H9 (cell line): ENCODE measurements around the gene ERCC2. TPM values are rescaled to one million over a fixed set of nuclear protein-coding genes. Genes with fewer than 3 reads are reported as not detected.

Source experiments
- DNase-seq: peaks from one replicate; pipeline ENCODE4 v3.0.0-alpha.2; 2017
- H2AFZ ChIP-seq: one replicate; pipeline ENCODE4 v1.6.1; 2013; ENCODE audit warnings: mild to moderate bottlenecking, low read length, control low read depth, moderate library complexity
- H2AK5ac ChIP-seq: 2 replicates; pipeline ENCODE4 v1.6.1; 2013; ENCODE audit warnings: low read length, control low read depth, mixed read lengths; ENCODE audit not compliant: insufficient read length
- H2BK120ac ChIP-seq: one replicate; pipeline ENCODE4 v1.6.1; 2013; ENCODE audit warnings: low read depth, mild to moderate bottlenecking, low read length, control low read depth, inconsistent platforms; ENCODE audit not compliant: poor library complexity, severe bottlenecking
- H2BK12ac ChIP-seq: 2 replicates; pipeline ENCODE4 v1.6.1; 2013; ENCODE audit warnings: low read length, control low read depth, mixed read lengths, low read depth; ENCODE audit not compliant: insufficient read length
- H2BK15ac ChIP-seq: 2 replicates; pipeline ENCODE4 v1.6.1; 2013; ENCODE audit warnings: low read depth, low read length, control low read depth
- H2BK20ac ChIP-seq: one replicate; pipeline ENCODE4 v1.6.1; 2013; ENCODE audit warnings: low read depth, mild to moderate bottlenecking, low read length, control low read depth, inconsistent platforms; ENCODE audit not compliant: poor library complexity, severe bottlenecking
- H2BK5ac ChIP-seq: 2 replicates; pipeline ENCODE4 v1.6.1; 2013; ENCODE audit warnings: low read length, control low read depth, mixed read lengths; ENCODE audit not compliant: insufficient read length
- H3K14ac ChIP-seq: 2 replicates; pipeline ENCODE4 v1.6.1; 2013; ENCODE audit warnings: low read length, control low read depth; ENCODE audit not compliant: insufficient read depth
- H3K18ac ChIP-seq: 2 replicates; pipeline ENCODE4 v1.6.1; 2013; ENCODE audit warnings: low read depth, mild to moderate bottlenecking, mixed read lengths, low read length, control low read depth; ENCODE audit not compliant: insufficient read length
- H3K23ac ChIP-seq: 2 replicates; pipeline ENCODE4 v1.6.1; 2013; ENCODE audit warnings: low read length, control low read depth, mixed read lengths, low read depth; ENCODE audit not compliant: insufficient read length
- H3K23me2 ChIP-seq: 2 replicates; pipeline ENCODE4 v1.6.1; 2013; ENCODE audit warnings: low read depth, mild to moderate bottlenecking, mixed read lengths, low read length, control low read depth; ENCODE audit not compliant: insufficient read length, poor library complexity, severe bottlenecking
- H3K27ac ChIP-seq: 2 replicates; pipeline ENCODE4 v1.5.1; 2013; ENCODE audit warnings: low read length, control low read depth, mixed read lengths, low read depth; ENCODE audit not compliant: insufficient read length
- H3K27me3 ChIP-seq: 2 replicates; pipeline ENCODE4 v1.6.1; 2013; ENCODE audit warnings: low read length, control low read depth, inconsistent platforms; ENCODE audit not compliant: insufficient read depth
- H3K4ac ChIP-seq: 2 replicates; pipeline ENCODE4 v1.6.1; 2013; ENCODE audit warnings: low read depth, mild to moderate bottlenecking, control low read depth, inconsistent platforms, low read length, moderate library complexity
- H3K4me1 ChIP-seq: 2 replicates; pipeline ENCODE4 v1.6.1; 2013; ENCODE audit warnings: low read length, control low read depth, inconsistent platforms; ENCODE audit not compliant: insufficient read depth
- H3K4me2 ChIP-seq: 2 replicates; pipeline ENCODE4 v1.6.1; 2013; ENCODE audit warnings: low read length, control low read depth, mixed read lengths; ENCODE audit not compliant: insufficient read length, insufficient read depth
- H3K56ac ChIP-seq: 2 replicates; pipeline ENCODE4 v1.6.1; 2013; ENCODE audit warnings: low read depth, mild to moderate bottlenecking, mixed read lengths, low read length, control low read depth; ENCODE audit not compliant: insufficient read length
- H3K79me1 ChIP-seq: 2 replicates; pipeline ENCODE4 v1.6.1; 2013; ENCODE audit warnings: low read depth, mild to moderate bottlenecking, moderate library complexity, low read length, control low read depth, inconsistent platforms; ENCODE audit not compliant: insufficient read depth, poor library complexity, severe bottlenecking
- H3K79me2 ChIP-seq: 2 replicates; pipeline ENCODE4 v1.6.1; 2013; ENCODE audit warnings: low read length, control low read depth, inconsistent platforms; ENCODE audit not compliant: insufficient read depth
- H3K9ac ChIP-seq: 2 replicates; pipeline ENCODE4 v1.6.1; 2013; ENCODE audit warnings: low read length, control low read depth, mixed read lengths; ENCODE audit not compliant: insufficient read length; ENCODE audit errors: extremely low read depth
- H3K9me3 ChIP-seq: one replicate; pipeline ENCODE4 v1.6.1; 2013; ENCODE audit warnings: low read depth, low read length, inconsistent platforms; ENCODE audit not compliant: control insufficient read depth
- H3T11ph ChIP-seq: one replicate; pipeline ENCODE4 v1.6.1; 2013; ENCODE audit warnings: mild to moderate bottlenecking, low read length, control low read depth, inconsistent platforms
- H4K20me1 ChIP-seq: one replicate; pipeline ENCODE4 v1.6.1; 2013; ENCODE audit not compliant: control insufficient read depth, insufficient read length, insufficient read depth
- H4K5ac ChIP-seq: 2 replicates; pipeline ENCODE4 v1.6.1; 2013; ENCODE audit warnings: low read depth, mild to moderate bottlenecking, mixed read lengths, low read length, control low read depth; ENCODE audit not compliant: insufficient read length
- H4K8ac ChIP-seq: replicated peaks from 2 replicates; pipeline ENCODE4 v1.6.1; 2013; ENCODE audit warnings: low read length, control low read depth, mixed read lengths, low read depth; ENCODE audit not compliant: insufficient read length
- H4K91ac ChIP-seq: 2 replicates; pipeline ENCODE4 v1.6.1; 2013; ENCODE audit warnings: low read depth, mild to moderate bottlenecking, moderate library complexity, mixed read lengths, low read length, control low read depth; ENCODE audit not compliant: insufficient read length
- H3K27ac Mint-ChIP-seq, 3 experiments: 2 replicates in 2 of 3; 3 replicates in 1 of 3; pipeline ENCODE4 v1.8.0; 2020 to 2021; ENCODE audit warnings: mixed read lengths in 3 of 3, mild to moderate bottlenecking in 1 of 3, moderate library complexity in 1 of 3
- H3K27me3 Mint-ChIP-seq: 2 replicates; pipeline ENCODE4 v1.8.0; 2021; ENCODE audit warnings: low read depth, mild to moderate bottlenecking, moderate library complexity, mixed read lengths
- H3K36me3 Mint-ChIP-seq, 3 experiments: 2 replicates in 2 of 3; 3 replicates in 1 of 3; pipeline ENCODE4 v1.8.0; 2020 to 2021; ENCODE audit warnings: low read depth in 3 of 3, mixed read lengths in 3 of 3; ENCODE audit not compliant: insufficient read depth in 1 of 3
- H3K4me1 Mint-ChIP-seq, 2 experiments: 2 replicates each; pipeline ENCODE4 v1.8.0; 2020; ENCODE audit warnings: mixed read lengths in 2 of 2
- H3K4me3 Mint-ChIP-seq, 2 experiments: 2 replicates in 1 of 2; 3 replicates in 1 of 2; pipeline ENCODE4 v1.8.0; 2020 to 2021; ENCODE audit warnings: mild to moderate bottlenecking in 2 of 2, mixed read lengths in 2 of 2, moderate library complexity in 1 of 2
- H3K9me3 Mint-ChIP-seq, 2 experiments: 2 replicates in 1 of 2; 3 replicates in 1 of 2; pipeline ENCODE4 v1.8.0; 2020; ENCODE audit warnings: mild to moderate bottlenecking in 2 of 2, mixed read lengths in 2 of 2, moderate library complexity in 1 of 2
- WGBS: extraction: QIAGEN DNeasy Blood & Tissue Kit; methylation state at CpG from one replicate; pipeline ENCODE4 v1.1.7; 2013; ENCODE audit warnings: missing lambda C conversion rate, low lambda C conversion rate, mixed read lengths; ENCODE audit not compliant: insufficient read length; ENCODE audit errors: extremely low coverage; 5-methylcytosine and 5-hydroxymethylcytosine counted together
- total RNA-seq: library from RNA; stranded (reverse); gene quantifications from 2 replicates; pipeline ENCODE4 v1.2.1, GENCODE V29; 2021
- TF ChIP-seq, protein P1 (sequence below): fragments of 200-600 bp; sonication (generic); conservative IDR thresholded peaks from 3 replicates; pipeline ENCODE4 v1.8.0; 2021; ENCODE audit warnings: antibody characterized with exemption, mild to moderate bottlenecking

ERCC2 gene
- total RNA-seq, 1 experiment from 2014 or later, result 98.7 TPM

DNA sequence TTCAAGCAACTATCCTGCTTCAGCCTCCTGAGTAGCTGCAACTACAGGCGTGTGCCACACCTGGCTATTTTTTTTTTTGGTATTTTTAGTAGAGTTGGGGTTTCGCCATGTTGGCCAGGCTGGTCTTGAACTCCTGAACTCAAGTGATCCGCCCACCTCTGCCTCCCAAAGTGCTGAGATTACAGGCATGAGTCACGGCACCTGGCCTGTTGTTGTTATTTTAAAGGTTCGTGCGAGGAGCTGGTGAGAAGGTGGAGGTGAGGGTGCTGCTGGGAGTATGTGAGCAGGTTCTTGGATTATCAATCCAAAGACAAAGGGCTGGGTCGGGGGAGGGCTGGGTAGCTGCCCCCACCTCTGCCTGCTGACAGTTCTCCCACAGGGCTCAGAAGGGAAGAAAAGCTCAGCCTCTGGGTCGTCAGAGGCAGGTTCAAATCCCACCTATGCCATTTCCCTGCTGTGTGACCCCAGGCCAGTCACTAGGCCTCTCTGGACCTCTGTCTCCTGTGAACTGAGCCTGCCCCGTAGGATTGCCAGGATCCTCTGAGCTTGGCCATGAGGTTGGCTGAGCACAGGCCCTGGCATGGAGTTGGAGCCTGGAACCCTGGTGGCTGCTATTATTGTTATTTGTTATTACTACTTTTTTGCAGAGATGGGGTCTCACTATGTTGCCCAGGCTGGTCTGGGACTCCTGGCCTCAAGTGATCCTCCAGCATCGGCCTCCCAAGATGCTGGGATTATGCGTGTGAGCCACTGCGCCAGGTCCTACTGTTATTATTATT, 49.2 kb downstream of the ERCC2 start:
- no peaks in the 10 kb centered on the region; a peak in 1 of 5 replicates for H3K9me3 Mint-ChIP-seq
- WGBS, result no CpG with 5 or more reads among the region's 12 CpGs
- Histone ChIP-seq H2BK12ac (no peak overlapping the region), H3K27me3 (no peaks in the 10 kb centered on the region), H3K14ac (no peak overlapping the region), H2BK20ac (no peak overlapping the region), H4K20me1 (no peaks in the 10 kb centered on the region), H3K4me1 (no peaks in the 10 kb centered on the region), H4K5ac (no peak overlapping the region), H3K79me2 (no peaks in the 10 kb centered on the region), H2BK5ac (no peak overlapping the region), H4K8ac (no peak overlapping the region), H3K79me1 (no peaks in the 10 kb centered on the region), H3K18ac (no peak overlapping the region), H2AFZ (no peak overlapping the region), H3K23ac (no peak overlapping the region), H3K9me3 (no peaks in the 10 kb centered on the region), H2BK15ac (no peak overlapping the region), H3K4me2 (no peak overlapping the region), H2AK5ac (no peak overlapping the region), H3K56ac (no peak overlapping the region), H2BK120ac (no peak overlapping the region), H3T11ph (no peak overlapping the region), H3K9ac (no peak overlapping the region), H3K23me2 (no peaks in the 10 kb centered on the region), H3K27ac (no peak overlapping the region), H3K4ac (no peak overlapping the region), H4K91ac (no peak overlapping the region)
- TF ChIP-seq, protein P1, sequence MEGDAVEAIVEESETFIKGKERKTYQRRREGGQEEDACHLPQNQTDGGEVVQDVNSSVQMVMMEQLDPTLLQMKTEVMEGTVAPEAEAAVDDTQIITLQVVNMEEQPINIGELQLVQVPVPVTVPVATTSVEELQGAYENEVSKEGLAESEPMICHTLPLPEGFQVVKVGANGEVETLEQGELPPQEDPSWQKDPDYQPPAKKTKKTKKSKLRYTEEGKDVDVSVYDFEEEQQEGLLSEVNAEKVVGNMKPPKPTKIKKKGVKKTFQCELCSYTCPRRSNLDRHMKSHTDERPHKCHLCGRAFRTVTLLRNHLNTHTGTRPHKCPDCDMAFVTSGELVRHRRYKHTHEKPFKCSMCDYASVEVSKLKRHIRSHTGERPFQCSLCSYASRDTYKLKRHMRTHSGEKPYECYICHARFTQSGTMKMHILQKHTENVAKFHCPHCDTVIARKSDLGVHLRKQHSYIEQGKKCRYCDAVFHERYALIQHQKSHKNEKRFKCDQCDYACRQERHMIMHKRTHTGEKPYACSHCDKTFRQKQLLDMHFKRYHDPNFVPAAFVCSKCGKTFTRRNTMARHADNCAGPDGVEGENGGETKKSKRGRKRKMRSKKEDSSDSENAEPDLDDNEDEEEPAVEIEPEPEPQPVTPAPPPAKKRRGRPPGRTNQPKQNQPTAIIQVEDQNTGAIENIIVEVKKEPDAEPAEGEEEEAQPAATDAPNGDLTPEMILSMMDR, result no peak
- H3K4me3 Mint-ChIP-seq, result no peak overlapping the region; a peak in 1 of 5 replicates
- DNase-seq, result no peak
- H3K27me3 Mint-ChIP-seq, result peaks cover 64% of the 10 kb centered on the region
- no peaks in the 10 kb centered on the region for H3K36me3 Mint-ChIP-seq
- H3K4me1 Mint-ChIP-seq, result peaks cover 12 to 25% of the 10 kb centered on the region in 2 experiments
- H3K27ac Mint-ChIP-seq, result no peak overlapping the region
